Lung (tissue), 12 donors: Measurements from ENCODE around the gene PRDM12. TPM values are rescaled to one million over a fixed set of nuclear protein-coding genes. Genes with fewer than 3 reads are reported as not detected.

ENCODE experiments used
- ATAC-seq: fragments of 200-7000 bp; cut with Tn5 transposase; one replicate; pipeline ENCODE4 v1.9.1; 2020; ENCODE audit warnings: moderate number of reproducible peaks; ENCODE audit not compliant: insufficient read depth, low FRiP score
- DNase-seq, 3 donors: peaks; one replicate each; pipeline ENCODE4 v3.0.0-alpha.2; 2013 to 2017
- H3K27ac ChIP-seq, 2 donors: one replicate each; pipeline ENCODE4 v1.5.1; 2013; ENCODE audit warnings: mild to moderate bottlenecking in 2 of 2, moderate library complexity in 2 of 2, control low read depth in 1 of 2, inconsistent platforms in 1 of 2, low read depth in 1 of 2, low read length in 1 of 2
- H3K27me3 ChIP-seq, 3 donors: one replicate each; pipeline ENCODE4 v1.5.1; 2013; ENCODE audit warnings: low read length in 2 of 3; ENCODE audit not compliant: control insufficient read depth in 3 of 3, insufficient read depth in 3 of 3
- H3K36me3 ChIP-seq, 4 donors: one replicate each; pipeline ENCODE4 v1.5.1; 2013; ENCODE audit warnings: low read length in 4 of 4, mild to moderate bottlenecking in 1 of 4, moderate library complexity in 1 of 4; ENCODE audit not compliant: control insufficient read depth in 4 of 4, insufficient read depth in 4 of 4
- H3K4me1 ChIP-seq, 5 donors: one replicate each; pipeline ENCODE4 v1.5.1; 2013; ENCODE audit warnings: low read length in 5 of 5, mild to moderate bottlenecking in 2 of 5, moderate library complexity in 1 of 5; ENCODE audit not compliant: control insufficient read depth in 5 of 5, insufficient read depth in 5 of 5
- H3K4me3 ChIP-seq: one replicate; pipeline ENCODE4 v1.5.1; 2013; ENCODE audit warnings: mild to moderate bottlenecking, control low read depth, moderate library complexity
- H3K9ac ChIP-seq, 2 donors: one replicate each; pipeline ENCODE4 v1.5.1; 2013; ENCODE audit warnings: low read length in 2 of 2, control low read depth in 1 of 2; ENCODE audit not compliant: insufficient read depth in 1 of 2
- H3K9me3 ChIP-seq, 4 donors: one replicate each; pipeline ENCODE4 v1.5.1; 2013; ENCODE audit warnings: low read length in 3 of 4, mild to moderate bottlenecking in 1 of 4, moderate library complexity in 1 of 4; ENCODE audit not compliant: control insufficient read depth in 4 of 4, insufficient read depth in 3 of 4
- WGBS, 2 donors: extraction: QIAGEN DNeasy Blood & Tissue Kit; methylation state at CpG; one replicate each; pipeline ENCODE4 v1.1.7; 2013; 5-methylcytosine and 5-hydroxymethylcytosine counted together
- polyA plus RNA-seq, 2 donors: library from polyadenylated mRNA; stranded (reverse); fragments of 200-250 nt; gene quantifications; one replicate each; pipeline ENCODE4 v1.2.1, GENCODE V29; 2013
- total RNA-seq, 2 donors: library from RNA; depleted of rRNA in 1 of 2; stranded (reverse); fragments of >200 nt in 1 of 2; gene quantifications; one replicate each; pipeline ENCODE4 v1.2.1, GENCODE V29; 2014 to 2021
- TF ChIP-seq, protein P1 (sequence below): IDR thresholded peaks from 2 replicates; pipeline ENCODE4 v1.5.1; 2012; ENCODE audit warnings: mild to moderate bottlenecking; ENCODE audit errors: control extremely low read depth, extremely low read depth
- donor health status: control.
- donor health status: control.
- donor health status: Bipolar disorder and iron deficiency.
- donor health status: healthy.
- donor health status: DM: yes; HTN: yes; CAD: no.

PRDM12 gene
- total and polyA plus RNA-seq, 4 donors: 0.05 to 0.09 TPM; not detected in 2

DNA sequence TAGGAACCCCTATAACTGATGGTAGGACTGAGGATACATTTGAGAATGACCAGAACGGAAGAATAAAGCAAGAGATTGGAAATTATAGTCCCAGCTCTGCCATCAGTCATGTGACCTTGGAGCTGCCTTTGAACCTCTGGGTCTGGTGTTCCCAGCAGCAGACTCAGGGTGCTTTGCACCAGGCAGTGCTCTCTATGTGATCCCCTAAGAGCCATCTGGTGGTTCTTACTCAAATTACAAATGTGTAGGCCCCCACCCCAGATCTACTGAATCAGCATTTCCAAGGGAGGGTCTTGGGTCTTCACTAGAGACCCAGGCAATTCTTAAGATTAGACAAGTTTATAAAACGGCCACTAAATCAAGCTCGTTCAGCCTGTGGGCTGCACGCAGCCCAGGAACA is 40.2 kb upstream of the PRDM12 start:
- Histone ChIP-seq H3K4me1 (no peaks in the 10 kb centered on the region), H3K9ac (no peak overlapping the region), H3K36me3 (peaks cover 41 to 63% (median 48%) of the 10 kb centered on the region in 4 donors), H3K27me3 (no peaks in the 10 kb centered on the region), H3K27ac (no peak overlapping the region), H3K9me3 (no peaks in the 10 kb centered on the region), H3K4me3 (no peak overlapping the region)
- 91 to 93% methylated on average over 4 of the region's 4 CpGs for WGBS, 2 donors
- DNase-seq: no peak
- TF ChIP-seq, protein P1, sequence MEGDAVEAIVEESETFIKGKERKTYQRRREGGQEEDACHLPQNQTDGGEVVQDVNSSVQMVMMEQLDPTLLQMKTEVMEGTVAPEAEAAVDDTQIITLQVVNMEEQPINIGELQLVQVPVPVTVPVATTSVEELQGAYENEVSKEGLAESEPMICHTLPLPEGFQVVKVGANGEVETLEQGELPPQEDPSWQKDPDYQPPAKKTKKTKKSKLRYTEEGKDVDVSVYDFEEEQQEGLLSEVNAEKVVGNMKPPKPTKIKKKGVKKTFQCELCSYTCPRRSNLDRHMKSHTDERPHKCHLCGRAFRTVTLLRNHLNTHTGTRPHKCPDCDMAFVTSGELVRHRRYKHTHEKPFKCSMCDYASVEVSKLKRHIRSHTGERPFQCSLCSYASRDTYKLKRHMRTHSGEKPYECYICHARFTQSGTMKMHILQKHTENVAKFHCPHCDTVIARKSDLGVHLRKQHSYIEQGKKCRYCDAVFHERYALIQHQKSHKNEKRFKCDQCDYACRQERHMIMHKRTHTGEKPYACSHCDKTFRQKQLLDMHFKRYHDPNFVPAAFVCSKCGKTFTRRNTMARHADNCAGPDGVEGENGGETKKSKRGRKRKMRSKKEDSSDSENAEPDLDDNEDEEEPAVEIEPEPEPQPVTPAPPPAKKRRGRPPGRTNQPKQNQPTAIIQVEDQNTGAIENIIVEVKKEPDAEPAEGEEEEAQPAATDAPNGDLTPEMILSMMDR: no peak
- no peak for ATAC-seq

DNA sequence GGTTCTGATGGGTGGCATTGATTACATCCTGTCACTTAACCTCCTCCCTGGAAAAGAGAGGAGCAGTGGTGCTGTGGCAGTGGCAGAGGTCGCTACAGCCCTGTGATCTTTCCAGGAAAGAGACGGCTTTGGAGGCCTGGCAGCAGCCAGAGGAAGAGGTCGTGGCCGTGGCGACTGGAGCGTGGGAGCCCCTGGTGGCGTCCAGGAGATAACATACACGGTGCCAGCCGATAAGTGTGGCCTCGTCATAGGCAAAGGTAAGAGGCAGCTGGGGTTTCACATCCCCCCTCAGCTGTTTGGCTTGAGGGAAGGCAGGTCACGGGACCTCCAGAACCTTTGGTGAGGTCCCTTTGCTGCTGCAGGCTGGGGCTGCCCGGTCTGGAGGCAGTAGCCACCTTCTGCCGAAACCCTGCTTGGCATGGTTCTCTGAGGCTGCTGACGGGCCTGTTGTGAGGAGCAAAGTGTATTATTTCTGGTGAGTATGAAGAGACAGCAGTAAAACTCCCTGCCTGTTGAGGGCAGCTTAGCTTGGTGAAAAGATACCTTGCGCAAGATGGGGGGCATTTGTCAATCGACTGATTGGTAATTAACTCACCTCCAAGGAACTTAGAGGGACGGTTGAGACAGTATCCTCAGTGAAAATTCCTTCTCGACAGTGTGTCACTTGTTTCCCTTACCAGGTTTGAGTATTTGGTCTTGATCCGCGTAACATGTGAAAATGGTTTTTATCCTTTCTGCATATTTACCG is 38.0 kb upstream of the PRDM12 start:
- DNase-seq (no peak), ATAC-seq (no peak)
- Histone ChIP-seq H3K36me3 (peaks cover 25 to 71% (median 41%) of the 10 kb centered on the region in 4 donors), H3K27me3 (no peaks in the 10 kb centered on the region), H3K9me3 (no peaks in the 10 kb centered on the region), H3K4me3 (no peak overlapping the region), H3K27ac (no peak overlapping the region), H3K4me1 (no peaks in the 10 kb centered on the region), H3K9ac (no peak overlapping the region)
- 86 to 90% methylated on average over 21 of the region's 21 CpGs for WGBS, 2 donors
- TF ChIP-seq, protein P1: no peak

DNA sequence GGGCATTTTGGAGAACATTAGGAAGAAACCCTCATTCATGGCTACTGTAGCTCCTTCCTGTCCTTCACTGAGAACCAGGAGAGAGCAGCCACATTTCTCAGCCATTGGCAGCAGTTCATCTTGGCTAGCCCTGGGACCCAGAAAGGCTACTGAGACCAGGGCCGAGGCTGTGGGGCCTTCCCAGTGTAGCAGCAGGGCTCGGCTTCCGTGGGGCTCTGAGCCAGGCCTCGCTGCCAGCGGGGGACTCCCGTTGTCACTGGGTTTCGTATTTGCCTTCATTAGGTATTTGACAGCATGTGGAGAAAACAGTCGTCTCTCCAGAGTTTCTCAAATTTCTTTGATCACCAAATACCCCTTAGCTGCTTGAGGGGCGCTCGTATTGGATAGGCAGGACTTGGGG is 37.3 kb upstream of the PRDM12 start:
- 93 to 94% methylated on average over 10 of the region's 10 CpGs for WGBS, 2 donors
- Histone ChIP-seq H3K9me3 (no peaks in the 10 kb centered on the region), H3K36me3 (peaks cover 28 to 78% (median 44%) of the 10 kb centered on the region in 4 donors), H3K4me1 (no peaks in the 10 kb centered on the region), H3K9ac (no peak overlapping the region), H3K4me3 (no peak overlapping the region), H3K27ac (no peak overlapping the region), H3K27me3 (no peaks in the 10 kb centered on the region)
- TF ChIP-seq, protein P1: no peak
- DNase-seq: no peak
- no peak for ATAC-seq
